Stimulated activated CD8-positive, alpha-beta memory T cell treated with anti-CD3 and anti-CD28 coated beads, Interleukin-7, amount 100 ng/mL, for 24 hours (primary cell): ENCODE measurements around the gene ATAD2B.

Experiments used
- DNase-seq: peaks from one replicate; pipeline ENCODE4 v3.0.0-alpha.2; 2020; ENCODE audit warnings: low read depth

Gene ATAD2B

GRCh38 chr2:23699580-23699925 is 227.4 kb downstream of the ATAD2B start:
- DNase-seq = no peak

DNA sequence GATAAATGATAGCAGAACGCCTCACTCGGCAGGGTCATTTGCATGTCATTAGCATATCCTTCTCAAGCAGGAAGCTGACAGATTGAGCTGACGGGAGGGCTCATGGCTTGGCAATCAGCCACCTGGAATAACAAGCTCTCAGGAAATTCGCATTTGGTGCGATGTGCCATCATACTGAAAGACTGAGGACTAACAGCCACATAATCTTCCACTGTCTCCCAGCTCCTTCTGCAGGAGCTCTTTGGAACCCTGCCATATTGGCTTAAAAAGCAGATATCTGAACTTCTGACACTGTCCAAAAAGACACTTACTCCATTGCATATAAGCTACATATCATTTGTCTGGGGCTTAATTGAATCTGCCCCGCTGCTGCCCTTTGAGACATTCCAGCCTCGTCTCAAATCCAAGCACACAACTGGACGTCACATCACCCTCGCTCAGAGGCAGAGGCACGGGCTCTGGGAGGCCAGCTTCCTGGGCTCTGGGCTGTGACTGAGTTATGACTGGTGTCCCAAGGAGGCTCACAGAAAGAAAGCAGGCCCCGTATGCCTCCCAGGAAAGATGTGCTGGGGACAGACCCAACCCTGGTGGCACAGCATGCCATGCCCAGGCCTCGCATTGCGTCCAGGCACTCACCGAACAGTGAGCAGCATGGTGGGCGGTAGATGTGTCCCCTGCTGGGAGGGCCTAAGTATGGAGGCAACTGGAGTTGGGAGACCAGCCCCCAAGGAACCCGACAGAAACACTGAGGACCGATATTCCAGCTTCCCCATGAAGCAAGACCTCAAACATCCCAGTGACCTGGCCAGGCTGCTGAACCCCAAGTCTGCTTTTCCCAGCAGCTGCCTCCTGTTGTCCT is 228.0 kb downstream of the ATAD2B start:
- no peak for DNase-seq
